ENCODE data around the gene TNP1. TPM values are rescaled to one million over a fixed set of nuclear protein-coding genes. Genes with fewer than 3 reads are reported as not detected.

TNP1 gene
- not detected in 2 replicates for total RNA-seq

GRCh38 chr2:216859944-216860343, at the start of gene TNP1:
TNP1 (minus strand) TSS chr2:216860064; CDS start chr2:216860034, 30 bp downstream.

Other genes with a start within 250 kb of the TNP1 start
- 41.8 and 90.6 TPM in 2 replicates for gene IGFBP2, start 226.6 kb downstream of the TNP1 start, total RNA-seq
- 0.43 and 3.4 TPM in 2 replicates for gene IGFBP5, start 164.5 kb downstream of the TNP1 start, total RNA-seq